HS-5 (cell line): Measurements from ENCODE around the gene MAGEE2.
"Not testable (repeated sequence)": the region's sequence is repeated elsewhere in the genome, so short reads cannot be mapped to it uniquely, and the experiment has no call there.

ENCODE experiments used
- DNase-seq: peaks from one replicate; pipeline ENCODE4 v3.0.0-alpha.2; 2012; ENCODE audit warnings: low read depth

The MAGEE2 gene, protein sequence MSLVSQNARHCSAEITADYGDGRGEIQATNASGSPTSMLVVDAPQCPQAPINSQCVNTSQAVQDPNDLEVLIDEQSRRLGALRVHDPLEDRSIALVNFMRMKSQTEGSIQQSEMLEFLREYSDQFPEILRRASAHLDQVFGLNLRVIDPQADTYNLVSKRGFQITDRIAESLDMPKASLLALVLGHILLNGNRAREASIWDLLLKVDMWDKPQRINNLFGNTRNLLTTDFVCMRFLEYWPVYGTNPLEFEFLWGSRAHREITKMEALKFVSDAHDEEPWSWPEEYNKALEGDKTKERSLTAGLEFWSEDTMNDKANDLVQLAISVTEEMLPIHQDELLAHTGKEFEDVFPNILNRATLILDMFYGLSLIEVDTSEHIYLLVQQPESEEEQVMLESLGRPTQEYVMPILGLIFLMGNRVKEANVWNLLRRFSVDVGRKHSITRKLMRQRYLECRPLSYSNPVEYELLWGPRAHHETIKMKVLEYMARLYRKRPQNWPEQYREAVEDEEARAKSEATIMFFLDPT

DNA sequence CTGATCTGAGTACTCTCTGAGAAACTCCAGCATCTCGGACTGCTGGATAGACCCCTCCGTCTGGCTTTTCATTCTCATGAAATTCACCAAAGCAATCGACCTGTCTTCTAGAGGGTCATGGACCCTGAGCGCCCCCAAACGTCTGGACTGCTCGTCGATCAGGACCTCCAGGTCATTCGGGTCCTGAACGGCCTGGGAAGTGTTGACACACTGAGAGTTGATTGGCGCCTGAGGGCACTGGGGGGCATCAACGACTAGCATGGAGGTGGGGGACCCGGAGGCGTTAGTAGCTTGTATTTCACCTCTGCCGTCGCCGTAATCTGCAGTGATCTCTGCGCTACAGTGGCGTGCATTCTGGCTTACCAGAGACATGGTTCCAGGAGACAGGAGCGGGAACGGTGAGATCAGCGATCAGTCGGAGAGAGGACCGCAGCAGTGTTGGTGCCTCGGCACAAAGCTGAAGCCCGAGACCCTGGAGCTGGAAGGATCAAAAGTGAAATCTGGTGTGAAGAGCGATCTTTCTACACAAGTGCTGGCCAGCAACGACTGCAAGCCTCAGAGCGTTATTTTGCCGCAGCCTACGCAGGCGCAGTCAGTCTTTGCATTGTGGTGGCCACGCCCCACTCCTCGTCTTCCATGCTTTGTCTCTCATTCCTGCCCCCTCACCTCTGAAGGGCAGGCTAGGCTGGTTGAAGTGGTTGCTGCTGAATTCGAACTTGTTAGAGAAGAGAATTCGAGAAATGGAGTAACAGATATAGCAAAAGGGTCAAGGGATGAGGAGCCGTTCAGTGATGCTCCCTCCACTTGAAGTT lies at the start of gene MAGEE2:
TSS of gene MAGEE2 (minus strand) at position 575 of the 812 bp plus-strand sequence. CDS start at position 372, 203 bp downstream.
- no peak for DNase-seq

DNA sequence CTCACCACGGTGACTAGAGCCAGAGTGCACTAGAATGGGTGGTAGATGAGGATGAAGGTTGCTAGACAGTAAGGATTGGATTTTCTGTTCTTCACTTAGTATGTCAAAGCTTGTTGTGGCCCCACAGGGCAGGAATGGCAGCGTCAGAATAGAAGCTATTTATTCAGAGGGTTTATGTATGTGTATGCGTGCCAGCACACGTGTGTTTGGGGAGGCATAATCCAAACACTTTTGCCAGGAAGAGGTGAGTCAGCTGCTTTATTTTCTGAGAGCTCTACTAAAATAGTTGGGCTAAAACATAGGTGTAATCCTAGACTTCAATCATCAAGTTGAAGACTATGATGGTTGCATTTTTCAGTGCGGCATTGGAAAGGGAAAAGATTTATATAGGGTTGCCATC lies 1.2 kb upstream of the MAGEE2 start:
- no peak for DNase-seq

DNA sequence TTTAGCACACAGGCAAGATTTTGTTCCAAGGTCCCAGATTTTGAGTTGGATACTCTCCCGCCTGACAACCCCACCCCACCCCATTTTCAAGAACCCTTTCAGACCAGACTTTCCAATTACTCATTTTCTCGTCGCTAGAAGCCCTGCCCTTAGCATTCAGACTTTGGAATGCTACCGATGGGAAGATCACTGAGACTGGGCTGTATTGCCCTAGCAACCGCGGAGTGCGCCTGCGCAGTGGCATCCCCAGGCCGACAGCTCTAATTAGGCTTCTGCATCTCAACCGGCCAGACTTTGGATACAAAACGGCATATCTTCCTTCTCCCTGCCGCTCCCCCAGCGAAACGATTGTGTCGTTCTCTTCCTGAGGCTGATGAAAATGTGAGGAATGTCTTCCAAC lies 3.4 kb downstream of the MAGEE2 start:
- no peak for DNase-seq

- DNase-seq: not testable (repeated sequence)
Observed at GRCh38 chrX:75768063-75768462, 17.0 kb downstream of the MAGEE2 start.

GRCh38 chrX:75748431-75748830 lies 36.6 kb downstream of the MAGEE2 start:
- DNase-seq: no peak

GRCh38 chrX:75746891-75747639 lies 38.0 kb downstream of the MAGEE2 start:
- DNase-seq: no peak
